Thoracic aorta (tissue), 2 donors: ENCODE data around the gene NTRK3. TPM values are rescaled to one million over a fixed set of nuclear protein-coding genes. Genes with fewer than 3 reads are reported as not detected.

ENCODE experiments used
- ATAC-seq: fragments of 150-250 bp; one replicate; pipeline ENCODE4 v1.8.0; 2017; ENCODE audit warnings: low read depth; ENCODE audit not compliant: insufficient number of reproducible peaks, low FRiP score
- DNase-seq: peaks from one replicate; pipeline ENCODE4 v3.0.0-alpha.2; 2020; ENCODE audit warnings: low spot score
- H3K27ac ChIP-seq, 2 donors: fragments of 200-600 bp; sonication (generic); 1 replicate in 1 of 2; 2 replicates in 1 of 2; pipeline ENCODE4 v1.5.1; 2016; ENCODE audit warnings: mild to moderate bottlenecking in 2 of 2, moderate library complexity in 2 of 2
- H3K27me3 ChIP-seq: fragments of 200-600 bp; sonication (generic); replicated peaks from 2 replicates; pipeline ENCODE4 v1.6.0; 2016; ENCODE audit warnings: mild to moderate bottlenecking; ENCODE audit not compliant: insufficient read depth
- H3K36me3 ChIP-seq: fragments of 200-600 bp; sonication (generic); one replicate; pipeline ENCODE4 v1.5.1; 2016
- H3K4me1 ChIP-seq, 2 donors: fragments of 200-600 bp; sonication (generic); 1 replicate in 1 of 2; 2 replicates in 1 of 2; pipeline versions ENCODE4 v1.5.1 to v1.6.0; 2016; ENCODE audit warnings: low read depth in 2 of 2, mild to moderate bottlenecking in 1 of 2; ENCODE audit not compliant: control insufficient read depth in 1 of 2
- H3K4me3 ChIP-seq: fragments of 200-600 bp; sonication (generic); 2 replicates; pipeline ENCODE4 v1.5.1; 2016; ENCODE audit warnings: mild to moderate bottlenecking
- H3K9me3 ChIP-seq: fragments of 200-600 bp; sonication (generic); 2 replicates; pipeline ENCODE4 v1.5.1; 2016
- total RNA-seq, 2 donors: library from RNA; depleted of rRNA; stranded (reverse); fragments of >200 nt; gene quantifications; one replicate each; pipeline versions ENCODE4 v1.1.0 to v1.2.3, GENCODE V29; 2016
- TF ChIP-seq, protein P1 (sequence below): fragments of 200-600 bp; sonication (generic); IDR thresholded peaks from one replicate; pipeline ENCODE4 v1.5.1; 2019; ENCODE audit warnings: antibody characterized with exemption

Gene NTRK3
- total RNA-seq, 2 donors from 2014 or later, result 84.9 to 87.3 TPM

DNA sequence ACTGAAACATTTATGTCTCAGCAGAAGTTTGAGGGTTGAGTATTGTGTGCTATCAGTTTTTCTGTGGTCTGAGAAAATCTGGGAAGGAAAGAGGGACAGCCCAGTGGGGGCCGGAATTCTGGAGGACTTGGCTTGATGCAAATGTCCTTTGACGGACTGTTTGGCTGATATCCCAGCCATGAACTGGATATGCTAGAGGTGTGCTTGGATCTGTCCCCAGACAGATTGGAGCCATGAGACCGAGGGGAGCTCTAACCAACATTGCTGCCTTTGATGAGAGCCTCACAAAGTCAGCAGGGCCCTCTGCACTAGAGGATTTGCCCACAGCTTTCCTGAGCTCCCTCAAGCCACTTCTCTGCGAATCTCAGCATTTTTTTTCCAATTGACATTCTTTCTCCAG, 405.6 kb downstream of the NTRK3 start:
- no peak for ATAC-seq

DNA sequence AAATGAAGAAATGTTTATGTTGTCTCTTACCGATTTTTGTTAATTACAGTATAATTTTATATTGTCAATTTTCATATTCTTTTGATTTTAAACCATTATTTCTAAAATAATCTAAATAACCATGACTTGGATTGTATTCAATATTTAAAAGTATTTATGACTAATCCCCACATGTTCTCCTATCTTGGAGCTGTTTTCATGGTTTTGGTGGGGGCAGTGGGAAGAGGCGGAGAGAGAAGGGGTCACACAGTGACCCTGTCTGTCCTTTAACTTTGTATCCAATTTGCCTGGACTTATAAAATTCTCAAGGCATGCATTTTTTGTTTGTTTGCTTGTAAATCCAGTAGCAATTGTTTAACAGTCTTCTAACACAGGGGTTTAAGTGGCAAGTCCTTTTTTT, 407.4 kb downstream of the NTRK3 start:
- TF ChIP-seq, protein P1, sequence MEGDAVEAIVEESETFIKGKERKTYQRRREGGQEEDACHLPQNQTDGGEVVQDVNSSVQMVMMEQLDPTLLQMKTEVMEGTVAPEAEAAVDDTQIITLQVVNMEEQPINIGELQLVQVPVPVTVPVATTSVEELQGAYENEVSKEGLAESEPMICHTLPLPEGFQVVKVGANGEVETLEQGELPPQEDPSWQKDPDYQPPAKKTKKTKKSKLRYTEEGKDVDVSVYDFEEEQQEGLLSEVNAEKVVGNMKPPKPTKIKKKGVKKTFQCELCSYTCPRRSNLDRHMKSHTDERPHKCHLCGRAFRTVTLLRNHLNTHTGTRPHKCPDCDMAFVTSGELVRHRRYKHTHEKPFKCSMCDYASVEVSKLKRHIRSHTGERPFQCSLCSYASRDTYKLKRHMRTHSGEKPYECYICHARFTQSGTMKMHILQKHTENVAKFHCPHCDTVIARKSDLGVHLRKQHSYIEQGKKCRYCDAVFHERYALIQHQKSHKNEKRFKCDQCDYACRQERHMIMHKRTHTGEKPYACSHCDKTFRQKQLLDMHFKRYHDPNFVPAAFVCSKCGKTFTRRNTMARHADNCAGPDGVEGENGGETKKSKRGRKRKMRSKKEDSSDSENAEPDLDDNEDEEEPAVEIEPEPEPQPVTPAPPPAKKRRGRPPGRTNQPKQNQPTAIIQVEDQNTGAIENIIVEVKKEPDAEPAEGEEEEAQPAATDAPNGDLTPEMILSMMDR, result no peak
- Histone ChIP-seq H3K36me3 (no peaks in the 10 kb centered on the region), H3K27ac (no peak overlapping the region), H3K27me3 (no peaks in the 10 kb centered on the region), H3K4me1 (no peaks in the 10 kb centered on the region), H3K9me3 (no peaks in the 10 kb centered on the region), H3K4me3 (no peak overlapping the region)
- ATAC-seq (no peak), DNase-seq (no peak)

More for the DNA sequence above, 405.6 kb downstream of the NTRK3 start:
- DNase-seq, result no peak
- Histone ChIP-seq H3K36me3 (no peaks in the 10 kb centered on the region), H3K27ac (no peak overlapping the region), H3K9me3 (no peaks in the 10 kb centered on the region), H3K4me3 (no peak overlapping the region), H3K4me1 (no peaks in the 10 kb centered on the region), H3K27me3 (no peaks in the 10 kb centered on the region)
- TF ChIP-seq, protein P1, result no peak

DNA sequence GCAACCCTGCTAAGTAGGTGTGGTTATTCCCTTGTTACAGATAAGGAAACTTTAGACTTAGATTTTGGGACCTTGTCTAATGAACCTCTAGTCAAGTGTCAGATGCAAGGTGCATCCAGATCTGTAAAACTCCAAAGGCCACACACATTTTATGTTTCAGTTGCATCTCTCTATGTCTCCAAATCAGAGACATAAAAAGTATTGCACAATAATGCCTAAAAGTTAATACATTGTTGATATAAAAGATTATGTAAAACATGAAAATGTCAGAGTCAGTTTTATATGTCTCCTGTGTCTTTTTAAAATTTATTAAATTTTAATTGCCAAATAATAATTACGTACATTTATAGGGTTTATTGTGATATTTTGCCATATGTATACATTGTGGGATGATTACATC, 408.5 kb downstream of the NTRK3 start:
- H3K36me3 ChIP-seq, result no peaks in the 10 kb centered on the region
- ATAC-seq, result no peak
- H3K9me3 ChIP-seq, result no peaks in the 10 kb centered on the region
- no peak overlapping the region for H3K4me3 ChIP-seq
- DNase-seq, result no peak
- TF ChIP-seq, protein P1, result no peak
- no peaks in the 10 kb centered on the region for H3K27me3 ChIP-seq
- no peaks in the 10 kb centered on the region for H3K4me1 ChIP-seq
- no peak overlapping the region for H3K27ac ChIP-seq

DNA sequence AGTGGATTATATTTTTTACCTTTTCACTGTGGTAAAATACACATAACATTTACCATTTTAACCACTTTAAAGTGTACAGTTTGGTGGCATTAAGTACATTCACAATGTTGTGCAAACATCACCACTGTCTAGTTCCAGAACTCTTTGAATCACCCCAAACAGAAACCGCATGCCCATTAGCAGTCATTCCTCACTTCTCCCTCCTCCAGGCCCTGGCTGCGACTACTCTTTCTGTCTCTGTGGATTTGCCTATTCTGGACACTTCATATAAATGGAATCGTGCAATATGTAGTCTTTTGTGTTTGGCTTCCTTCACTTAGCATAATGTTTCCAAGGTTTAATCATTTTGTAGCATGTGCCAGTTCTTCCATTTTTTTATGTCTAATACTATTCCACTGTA, 409.8 kb downstream of the NTRK3 start:
- TF ChIP-seq, protein P1, result no peak
- ATAC-seq, result no peak
- H3K4me1 ChIP-seq, result no peaks in the 10 kb centered on the region
- no peaks in the 10 kb centered on the region for H3K9me3 ChIP-seq
- no peak for DNase-seq
- no peak overlapping the region for H3K4me3 ChIP-seq
- H3K36me3 ChIP-seq, result no peaks in the 10 kb centered on the region
- H3K27me3 ChIP-seq, result no peaks in the 10 kb centered on the region
- no peak overlapping the region for H3K27ac ChIP-seq

DNA sequence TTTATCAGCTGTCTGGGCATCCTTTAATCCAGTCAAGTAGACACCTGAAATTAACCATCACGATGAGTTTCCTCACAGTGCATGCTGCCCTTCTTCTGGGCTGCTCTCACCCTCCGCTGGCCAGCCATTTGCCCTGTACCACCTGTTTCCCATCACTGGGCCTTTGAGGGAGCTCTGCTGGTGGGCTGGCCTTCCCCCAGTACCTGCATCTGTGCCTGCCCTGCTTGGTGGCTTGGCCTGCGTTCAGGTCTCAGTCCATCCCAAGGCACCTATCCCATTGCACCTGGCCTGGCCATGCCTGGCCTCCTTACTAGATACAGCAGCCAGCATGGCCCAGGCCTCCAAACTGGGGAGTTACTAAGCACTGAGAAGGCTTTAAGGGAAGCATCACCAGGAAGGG, 413.2 kb downstream of the NTRK3 start:
- TF ChIP-seq, protein P1, result no peak
- H3K4me1 ChIP-seq, result no peaks in the 10 kb centered on the region
- H3K27ac ChIP-seq, result no peak overlapping the region
- no peaks in the 10 kb centered on the region for H3K9me3 ChIP-seq
- no peaks in the 10 kb centered on the region for H3K27me3 ChIP-seq
- ATAC-seq (no peak), DNase-seq (no peak)
- H3K36me3 ChIP-seq, result no peaks in the 10 kb centered on the region
- no peak overlapping the region for H3K4me3 ChIP-seq
